Stimulated activated CD8-positive, alpha-beta memory T cell treated with anti-CD3 and anti-CD28 coated beads, Interleukin-15, amount 100 ng/mL, for 1 hour (primary cell): ENCODE measurements around the gene CEL.
"Not testable (repeated sequence)": the region's sequence is repeated elsewhere in the genome, so short reads cannot be mapped to it uniquely, and the experiment has no call there.

ENCODE experiments used
- DNase-seq: peaks from one replicate; pipeline ENCODE4 v3.0.0-alpha.2; 2020; ENCODE audit warnings: low read depth

CEL gene

GRCh38 chr9:133064241-133065069 is 2.7 kb downstream of the CEL start:
- DNase-seq, result no peak

GRCh38 chr9:133065070-133065388 is 3.2 kb downstream of the CEL start:
- no peak for DNase-seq

GRCh38 chr9:133066181-133066983 is 4.6 kb downstream of the CEL start:
- DNase-seq, result no peak

GRCh38 chr9:133067006-133067405 is 5.2 kb downstream of the CEL start:
- DNase-seq, result no peak

GRCh38 chr9:133067813-133068212 is 6.0 kb downstream of the CEL start:
- DNase-seq, result no peak

- DNase-seq, result not testable (repeated sequence)
These were observed 6.7 kb downstream of the CEL start for GRCh38 chr9:133068431-133068830.

- not testable (repeated sequence) for DNase-seq
These were observed 8.8 kb downstream of the CEL start for GRCh38 chr9:133070500-133070961.

- DNase-seq, result not testable (repeated sequence)
These were observed 9.2 kb downstream of the CEL start for GRCh38 chr9:133070985-133071384.

- no peak for DNase-seq
These were observed 9.8 kb downstream of the CEL start for GRCh38 chr9:133071484-133072150.

GRCh38 chr9:133072210-133072609 is 10.4 kb downstream of the CEL start:
- not testable (repeated sequence) for DNase-seq

- no peak for DNase-seq
These were observed 11.6 kb downstream of the CEL start for GRCh38 chr9:133073086-133074014.

GRCh38 chr9:133074111-133074651 is 12.4 kb downstream of the CEL start:
- DNase-seq, result no peak

- no peak for DNase-seq
These were observed 14.3 kb downstream of the CEL start for GRCh38 chr9:133075925-133076630.

- no peak for DNase-seq
These were observed 14.9 kb downstream of the CEL start for GRCh38 chr9:133076691-133077090.

- DNase-seq, result no peak
These were observed 16.7 kb downstream of the CEL start for GRCh38 chr9:133078486-133078885.

- DNase-seq, result no peak
These were observed 18.4 kb downstream of the CEL start for GRCh38 chr9:133080161-133080560.

GRCh38 chr9:133080786-133081779 is 19.3 kb downstream of the CEL start:
- DNase-seq, result not testable (repeated sequence)

GRCh38 chr9:133081957-133082644 is 20.3 kb downstream of the CEL start:
- not testable (repeated sequence) for DNase-seq

- not testable (repeated sequence) for DNase-seq
These were observed 21.9 kb downstream of the CEL start for GRCh38 chr9:133083688-133084087.
